ENCODE results near the gene TGFBR3L.

The TGFBR3L gene

DNA sequence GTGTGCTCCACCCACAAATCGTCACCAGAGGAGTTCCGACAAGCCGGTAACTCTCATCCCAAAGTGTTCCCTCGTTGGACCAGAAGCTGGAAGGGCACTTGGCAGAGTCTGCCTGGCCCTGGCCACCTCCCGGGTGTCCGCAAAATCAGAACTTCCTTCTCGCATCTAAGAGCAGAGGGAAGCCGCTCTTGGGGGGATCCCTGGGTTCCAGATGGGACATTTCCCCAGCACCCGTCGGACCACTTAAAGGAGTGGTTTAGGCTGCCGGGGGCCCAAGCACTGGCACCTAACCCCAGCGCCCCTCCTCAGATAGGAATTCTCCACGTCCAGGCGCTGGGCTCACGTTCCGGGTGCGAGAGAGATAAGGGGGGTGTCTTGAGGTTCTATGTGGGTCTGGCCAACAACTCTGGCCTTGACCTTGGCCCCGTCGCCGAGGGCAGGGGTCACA is 11.8 kb upstream of the TGFBR3L start:
- peak overlapping the region; percentile 89 for H3K4me3 ChIP-seq (ENCODE audit: low read length)
- no peaks in the 10 kb centered on the region for H3K27me3 ChIP-seq (ENCODE audit: control insufficient read depth, insufficient read depth, low read length)
- H3K4me1 ChIP-seq (ENCODE audit: control insufficient read depth, insufficient read depth, low read length), result peaks cover 16% of the 10 kb centered on the region
- peak overlapping the region; percentile 86 for H3K27ac ChIP-seq (ENCODE audit: low read depth, low read length)
- H3K36me3 ChIP-seq (ENCODE audit: control insufficient read depth, insufficient read depth, low read length), result no peaks in the 10 kb centered on the region
- peak overlapping the region; percentile 82 for H3K9ac ChIP-seq (ENCODE audit: low read length)

DNA sequence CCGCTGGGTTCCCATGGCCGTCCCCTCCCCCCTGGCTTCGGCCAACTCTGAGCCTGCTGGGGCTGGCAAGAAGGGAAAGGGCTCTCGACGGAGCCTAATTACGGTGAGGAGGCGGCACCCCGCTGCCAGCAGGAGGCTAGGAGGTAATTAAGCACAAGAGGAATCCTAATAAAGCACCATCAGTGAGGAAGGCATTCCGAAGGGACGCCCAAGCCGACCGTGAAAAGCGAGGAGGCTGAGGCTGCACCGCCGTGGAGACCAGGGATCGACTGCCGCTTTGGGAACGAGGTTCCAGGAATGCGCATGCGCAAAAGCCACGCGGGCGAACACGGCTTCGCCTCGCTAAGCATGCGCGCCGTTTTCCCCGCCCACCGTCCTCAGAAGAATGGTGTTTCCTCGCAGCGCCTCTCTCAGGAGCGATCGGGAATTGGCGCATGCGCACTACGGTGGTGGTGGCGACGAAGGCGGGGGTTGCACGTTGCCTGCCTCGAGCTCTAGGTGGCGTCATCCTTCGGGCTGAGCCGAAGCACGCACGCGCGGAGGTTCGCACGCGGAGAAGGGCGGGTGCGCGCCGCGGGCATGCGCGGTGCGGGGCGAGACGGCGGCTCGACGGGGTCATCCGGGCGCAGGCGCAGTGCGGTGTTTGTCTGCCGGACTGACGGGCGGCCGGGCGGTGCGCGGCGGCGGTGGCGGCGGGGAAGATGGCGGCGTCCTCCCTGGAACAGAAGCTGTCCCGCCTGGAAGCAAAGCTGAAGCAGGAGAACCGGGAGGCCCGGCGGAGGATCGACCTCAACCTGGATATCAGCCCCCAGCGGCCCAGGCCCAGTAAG is 11.2 kb upstream of the TGFBR3L start, which contains the start of gene MAP2K7:
MAP2K7 (plus strand) TSS at position 634 of the 830 bp plus-strand sequence; CDS start at position 702, 68 bp downstream.
- Histone ChIP-seq H3K27me3 (ENCODE audit: control insufficient read depth, insufficient read depth, low read length) (no peaks in the 10 kb centered on the region), H3K4me1 (ENCODE audit: control insufficient read depth, insufficient read depth, low read length) (peaks cover 16% of the 10 kb centered on the region), H3K9ac (ENCODE audit: low read length) (peak within 1 kb of the TSS; percentile 82), H3K27ac (ENCODE audit: low read depth, low read length) (peak within 1 kb of the TSS; percentile 86), H3K4me3 (ENCODE audit: low read length) (peak within 1 kb of the TSS; percentile 89), H3K36me3 (ENCODE audit: control insufficient read depth, insufficient read depth, low read length) (no peaks in the 10 kb centered on the region)

DNA sequence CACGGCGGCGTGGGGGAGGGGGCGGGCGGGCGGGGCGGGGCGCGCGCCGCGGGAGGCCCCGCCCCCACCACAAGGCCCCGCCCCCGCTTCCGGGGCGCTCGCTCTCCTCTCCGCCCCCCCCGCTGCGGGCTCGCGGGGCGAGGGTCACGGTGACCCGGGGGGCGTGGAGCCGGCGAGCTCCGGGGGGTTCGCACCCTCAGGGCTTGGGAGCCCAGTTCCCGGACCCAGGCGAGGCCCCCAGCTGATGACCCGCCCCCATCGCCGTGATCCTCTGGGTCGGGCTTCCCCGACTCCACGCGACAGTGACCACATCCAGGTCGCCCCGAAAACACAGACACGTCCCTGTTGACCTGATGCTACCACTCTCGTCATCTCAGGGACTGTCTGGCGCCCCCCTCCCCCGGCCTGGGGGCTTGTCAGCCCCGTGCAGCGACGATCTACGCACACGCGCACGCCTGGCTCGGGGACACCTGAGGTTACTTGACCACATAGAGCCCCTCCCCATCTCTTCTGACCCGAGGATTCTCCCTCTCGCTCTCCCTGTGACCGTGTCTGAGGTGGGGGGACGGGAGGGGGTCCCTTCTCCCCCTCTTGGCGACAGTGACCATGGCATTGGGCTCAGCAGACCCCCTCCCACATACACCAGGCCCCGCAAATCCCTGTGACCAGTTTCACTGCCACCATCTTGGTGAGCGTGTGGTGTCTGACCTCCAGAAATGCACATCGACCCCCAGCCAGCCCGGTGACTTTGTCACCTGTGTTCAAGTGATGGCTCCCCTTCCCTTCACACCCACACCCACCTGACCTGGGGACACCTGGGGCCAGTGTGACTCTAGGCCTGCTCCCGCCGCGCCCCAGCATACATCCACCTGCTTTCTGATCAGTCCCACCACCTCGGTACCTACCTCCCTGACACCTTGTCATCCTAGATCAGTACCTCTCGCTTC is 10.3 kb upstream of the TGFBR3L start:
- H3K4me1 ChIP-seq (ENCODE audit: control insufficient read depth, insufficient read depth, low read length), result peaks cover 16% of the 10 kb centered on the region
- H3K27ac ChIP-seq (ENCODE audit: low read depth, low read length), result peak overlapping the region; percentile 82
- peak overlapping the region; percentile 46 for H3K9ac ChIP-seq (ENCODE audit: low read length)
- H3K27me3 ChIP-seq (ENCODE audit: control insufficient read depth, insufficient read depth, low read length), result no peaks in the 10 kb centered on the region
- no peaks in the 10 kb centered on the region for H3K36me3 ChIP-seq (ENCODE audit: control insufficient read depth, insufficient read depth, low read length)
- H3K4me3 ChIP-seq (ENCODE audit: low read length), result peak overlapping the region; percentile 81

DNA sequence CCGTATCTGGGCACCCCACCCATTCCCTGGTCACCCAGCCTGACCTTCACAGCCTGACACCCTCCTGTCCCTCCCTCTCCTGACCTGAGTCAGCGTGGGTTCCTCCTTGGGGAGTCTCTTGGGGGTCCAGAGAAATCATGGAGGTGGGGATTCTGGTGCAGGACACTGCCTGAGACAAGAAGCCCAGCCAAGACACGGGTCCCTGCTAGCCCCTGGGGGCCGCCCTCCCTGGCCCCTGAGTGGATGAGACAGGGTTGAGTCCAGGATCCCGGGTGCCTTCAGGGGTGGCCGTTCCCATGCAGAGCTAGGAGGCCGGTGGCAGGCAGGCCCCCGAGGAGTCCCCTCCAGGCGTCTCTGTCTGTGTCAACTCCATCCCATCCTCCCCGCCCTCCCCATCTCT is 9.4 kb upstream of the TGFBR3L start:
- Histone ChIP-seq H3K9ac (ENCODE audit: low read length) (no peak overlapping the region), H3K4me3 (ENCODE audit: low read length) (peak overlapping the region; percentile 81)

DNA sequence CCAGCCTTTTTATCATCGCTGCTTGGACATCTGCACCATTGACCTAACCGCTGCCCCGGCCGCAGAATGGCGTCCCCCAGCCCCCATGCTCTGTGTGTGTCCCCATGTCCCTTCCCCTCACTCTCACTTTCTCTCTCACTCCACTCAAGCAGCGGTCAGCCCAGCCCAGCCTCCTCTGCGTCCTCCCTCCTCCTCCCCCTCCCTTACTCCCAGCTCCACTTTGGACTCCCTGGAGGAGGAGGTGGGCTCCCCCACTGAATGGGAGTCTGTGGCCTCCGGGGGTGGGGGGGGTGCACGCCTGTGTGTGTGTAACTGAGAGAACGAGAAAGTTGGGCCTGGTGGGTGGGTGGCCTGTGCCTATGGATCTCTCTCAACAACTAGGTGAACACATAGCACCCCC is 8.8 kb upstream of the TGFBR3L start:
- no peak overlapping the region for H3K9ac ChIP-seq (ENCODE audit: low read length)
- peaks cover 16% of the 10 kb centered on the region for H3K4me1 ChIP-seq (ENCODE audit: control insufficient read depth, insufficient read depth, low read length)
- no peak overlapping the region for H3K4me3 ChIP-seq (ENCODE audit: low read length)
- H3K27ac ChIP-seq (ENCODE audit: low read depth, low read length), result no peak overlapping the region
- no peaks in the 10 kb centered on the region for H3K27me3 ChIP-seq (ENCODE audit: control insufficient read depth, insufficient read depth, low read length)
- H3K36me3 ChIP-seq (ENCODE audit: control insufficient read depth, insufficient read depth, low read length), result peaks cover 6% of the 10 kb centered on the region

More for the DNA sequence above, 9.4 kb upstream of the TGFBR3L start:
- no peaks in the 10 kb centered on the region for H3K27me3 ChIP-seq (ENCODE audit: control insufficient read depth, insufficient read depth, low read length)
- H3K27ac ChIP-seq (ENCODE audit: low read depth, low read length), result no peak overlapping the region
- H3K36me3 ChIP-seq (ENCODE audit: control insufficient read depth, insufficient read depth, low read length), result peaks cover under 1% of the 10 kb centered on the region
- H3K4me1 ChIP-seq (ENCODE audit: control insufficient read depth, insufficient read depth, low read length), result peaks cover 16% of the 10 kb centered on the region

DNA sequence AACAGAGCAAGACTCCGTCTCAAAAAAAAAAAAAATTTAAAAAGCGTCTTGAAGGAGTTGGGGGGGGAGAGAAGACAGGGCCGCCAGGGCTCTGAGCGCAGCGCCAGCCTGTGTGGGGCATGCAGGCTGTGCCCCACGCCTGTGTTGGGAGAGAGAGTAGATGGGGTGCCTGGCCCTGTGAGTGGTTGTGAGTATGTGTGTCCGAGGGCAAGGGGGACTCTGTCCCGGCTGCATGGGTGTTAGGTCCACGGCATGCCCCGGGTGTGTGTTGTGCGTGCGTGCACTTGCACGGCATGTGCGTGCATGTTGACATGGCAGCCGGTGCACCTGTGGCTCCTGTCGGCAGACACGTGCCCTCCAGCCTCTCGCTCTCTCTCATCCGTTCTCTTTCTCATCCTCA is 7.5 kb upstream of the TGFBR3L start:
- H3K9ac ChIP-seq (ENCODE audit: low read length), result no peak overlapping the region
- H3K4me1 ChIP-seq (ENCODE audit: control insufficient read depth, insufficient read depth, low read length), result peaks cover 16% of the 10 kb centered on the region
- no peaks in the 10 kb centered on the region for H3K27me3 ChIP-seq (ENCODE audit: control insufficient read depth, insufficient read depth, low read length)
- H3K4me3 ChIP-seq (ENCODE audit: low read length), result no peak overlapping the region
- no peak overlapping the region for H3K27ac ChIP-seq (ENCODE audit: low read depth, low read length)
- H3K36me3 ChIP-seq (ENCODE audit: control insufficient read depth, insufficient read depth, low read length), result peaks cover 11% of the 10 kb centered on the region

DNA sequence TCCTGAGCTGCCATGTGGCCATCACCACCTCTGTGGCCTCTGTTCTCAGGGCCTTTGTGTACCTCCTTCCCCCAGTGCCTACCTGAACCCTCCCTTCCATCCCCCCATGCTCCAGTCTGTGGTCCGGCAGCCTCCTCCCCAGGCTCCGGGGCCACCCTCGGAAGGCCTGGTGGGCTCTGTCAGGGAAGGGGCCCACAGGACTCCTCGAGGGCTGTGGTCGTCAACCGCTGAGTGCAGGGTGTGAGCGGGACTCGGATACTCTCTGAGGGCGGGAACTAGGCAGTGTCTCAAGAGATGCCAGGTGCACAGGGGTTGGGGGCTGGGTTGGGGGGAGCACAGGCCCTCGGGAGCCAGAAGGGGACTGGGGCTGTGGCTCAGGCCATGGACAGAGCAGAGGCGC is 7.1 kb upstream of the TGFBR3L start:
- Histone ChIP-seq H3K27me3 (ENCODE audit: control insufficient read depth, insufficient read depth, low read length) (no peaks in the 10 kb centered on the region), H3K27ac (ENCODE audit: low read depth, low read length) (no peak overlapping the region), H3K9ac (ENCODE audit: low read length) (no peak overlapping the region), H3K36me3 (ENCODE audit: control insufficient read depth, insufficient read depth, low read length) (peaks cover 12% of the 10 kb centered on the region), H3K4me3 (ENCODE audit: low read length) (no peak overlapping the region), H3K4me1 (ENCODE audit: control insufficient read depth, insufficient read depth, low read length) (peaks cover 16% of the 10 kb centered on the region)

DNA sequence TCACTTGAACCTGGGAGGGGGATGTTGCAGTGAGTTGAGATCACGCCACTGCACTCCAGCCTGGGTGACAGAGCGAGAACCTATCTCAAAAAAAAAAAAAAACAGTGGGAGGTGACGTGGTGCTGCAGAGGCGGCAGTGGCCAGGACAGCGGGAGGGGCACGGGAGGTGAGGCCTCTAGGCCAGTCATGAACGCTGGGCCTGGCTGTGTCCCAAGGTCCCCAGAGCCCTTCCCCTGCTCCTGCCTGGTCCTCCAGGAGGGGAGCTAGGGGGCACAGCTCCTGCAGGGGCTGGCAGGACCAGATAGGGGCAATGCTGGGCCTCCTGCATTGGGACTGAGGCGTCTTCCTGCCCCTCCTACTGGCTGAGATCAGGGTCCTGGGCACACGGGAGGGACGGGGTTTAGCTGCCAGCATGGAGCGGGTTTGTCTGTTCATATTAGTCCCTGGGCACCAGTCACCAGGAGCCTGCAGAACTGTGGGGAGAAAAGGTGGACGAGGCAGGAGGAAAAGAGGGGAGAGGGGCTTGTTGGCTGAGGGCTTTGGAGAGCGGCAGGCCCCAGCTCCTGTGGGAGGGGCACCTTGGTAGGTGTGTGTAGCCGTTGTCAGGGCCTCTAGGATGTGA is 6.4 kb upstream of the TGFBR3L start:
- H3K27me3 ChIP-seq (ENCODE audit: control insufficient read depth, insufficient read depth, low read length), result peaks cover 2% of the 10 kb centered on the region
- no peak overlapping the region for H3K9ac ChIP-seq (ENCODE audit: low read length)
- peaks cover 11% of the 10 kb centered on the region for H3K4me1 ChIP-seq (ENCODE audit: control insufficient read depth, insufficient read depth, low read length)
- H3K27ac ChIP-seq (ENCODE audit: low read depth, low read length), result no peak overlapping the region
- no peak overlapping the region for H3K4me3 ChIP-seq (ENCODE audit: low read length)
- H3K36me3 ChIP-seq (ENCODE audit: control insufficient read depth, insufficient read depth, low read length), result peaks cover 15% of the 10 kb centered on the region

DNA sequence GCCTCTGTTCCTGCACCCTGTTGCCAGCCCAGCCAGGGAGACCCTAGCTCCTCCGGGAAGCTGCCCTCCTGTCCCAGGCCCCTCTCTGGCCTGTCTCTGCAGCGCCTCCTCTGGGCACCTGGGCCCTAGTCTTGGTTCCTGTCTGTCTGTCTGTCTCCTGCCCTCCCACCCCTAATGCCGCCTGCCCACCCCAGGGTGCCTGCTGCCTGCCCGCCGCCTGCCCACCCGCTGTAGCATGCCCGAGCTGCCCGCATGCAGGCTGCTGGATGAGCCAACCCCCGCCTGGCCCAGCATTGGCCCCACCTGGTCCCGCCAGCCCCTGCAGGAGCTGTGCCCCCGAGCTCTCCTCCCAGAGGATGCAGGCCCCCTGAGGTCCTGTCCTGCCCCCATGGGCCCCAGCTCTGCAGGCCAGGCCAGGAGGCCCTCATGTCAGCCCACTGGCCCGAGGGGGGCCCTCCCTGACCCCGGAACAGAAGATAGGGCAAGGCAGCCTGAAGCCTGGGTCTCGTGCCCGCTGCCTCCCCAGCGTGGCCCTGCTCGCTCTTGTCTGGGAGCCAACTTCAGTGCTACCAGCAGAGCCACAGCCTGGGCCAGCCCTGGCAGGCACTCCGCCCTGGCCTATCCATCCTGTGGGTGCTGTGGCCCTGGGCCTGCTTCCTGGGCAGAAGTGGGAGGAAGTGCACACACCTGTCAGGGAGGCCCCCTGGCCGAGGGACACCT is 5.7 kb upstream of the TGFBR3L start:
- H3K27me3 ChIP-seq (ENCODE audit: control insufficient read depth, insufficient read depth, low read length), result peaks cover 2% of the 10 kb centered on the region
- no peak overlapping the region for H3K9ac ChIP-seq (ENCODE audit: low read length)
- H3K4me1 ChIP-seq (ENCODE audit: control insufficient read depth, insufficient read depth, low read length), result peaks cover 10% of the 10 kb centered on the region
- no peak overlapping the region for H3K27ac ChIP-seq (ENCODE audit: low read depth, low read length)
- peaks cover 15% of the 10 kb centered on the region for H3K36me3 ChIP-seq (ENCODE audit: control insufficient read depth, insufficient read depth, low read length)
- H3K4me3 ChIP-seq (ENCODE audit: low read length), result no peak overlapping the region

DNA sequence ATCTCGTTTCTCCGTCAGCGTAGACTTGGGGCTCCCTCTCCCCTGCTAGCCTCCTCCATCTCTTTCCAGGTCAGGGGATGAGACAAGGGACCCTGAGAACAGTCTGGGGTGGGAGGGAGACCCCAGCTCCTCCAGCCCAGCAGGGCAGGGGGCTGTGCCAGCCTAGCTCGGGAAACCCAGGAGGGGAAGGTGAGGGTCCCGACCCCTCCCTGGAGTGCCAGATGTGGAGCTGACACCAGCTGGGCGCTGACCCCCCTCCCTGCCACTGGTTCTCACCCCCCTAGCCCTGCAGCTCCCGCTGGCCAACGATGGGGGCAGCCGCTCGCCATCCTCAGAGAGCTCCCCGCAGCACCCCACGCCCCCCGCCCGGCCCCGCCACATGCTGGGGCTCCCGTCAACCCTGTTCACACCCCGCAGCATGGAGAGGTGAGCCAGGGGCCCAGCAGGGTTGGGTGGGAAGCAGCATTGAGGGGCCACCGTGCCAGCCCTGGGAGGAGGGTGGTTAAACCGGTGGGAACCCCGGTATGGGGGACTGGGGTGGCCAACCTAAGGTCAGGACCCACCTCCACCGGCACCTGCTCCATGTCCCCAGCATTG is 5.1 kb upstream of the TGFBR3L start:
- peaks cover 9% of the 10 kb centered on the region for H3K4me1 ChIP-seq (ENCODE audit: control insufficient read depth, insufficient read depth, low read length)
- no peak overlapping the region for H3K27ac ChIP-seq (ENCODE audit: low read depth, low read length)
- no peak overlapping the region for H3K9ac ChIP-seq (ENCODE audit: low read length)
- H3K36me3 ChIP-seq (ENCODE audit: control insufficient read depth, insufficient read depth, low read length), result peaks cover 15% of the 10 kb centered on the region
- H3K4me3 ChIP-seq (ENCODE audit: low read length), result no peak overlapping the region
- H3K27me3 ChIP-seq (ENCODE audit: control insufficient read depth, insufficient read depth, low read length), result peaks cover 2% of the 10 kb centered on the region

DNA sequence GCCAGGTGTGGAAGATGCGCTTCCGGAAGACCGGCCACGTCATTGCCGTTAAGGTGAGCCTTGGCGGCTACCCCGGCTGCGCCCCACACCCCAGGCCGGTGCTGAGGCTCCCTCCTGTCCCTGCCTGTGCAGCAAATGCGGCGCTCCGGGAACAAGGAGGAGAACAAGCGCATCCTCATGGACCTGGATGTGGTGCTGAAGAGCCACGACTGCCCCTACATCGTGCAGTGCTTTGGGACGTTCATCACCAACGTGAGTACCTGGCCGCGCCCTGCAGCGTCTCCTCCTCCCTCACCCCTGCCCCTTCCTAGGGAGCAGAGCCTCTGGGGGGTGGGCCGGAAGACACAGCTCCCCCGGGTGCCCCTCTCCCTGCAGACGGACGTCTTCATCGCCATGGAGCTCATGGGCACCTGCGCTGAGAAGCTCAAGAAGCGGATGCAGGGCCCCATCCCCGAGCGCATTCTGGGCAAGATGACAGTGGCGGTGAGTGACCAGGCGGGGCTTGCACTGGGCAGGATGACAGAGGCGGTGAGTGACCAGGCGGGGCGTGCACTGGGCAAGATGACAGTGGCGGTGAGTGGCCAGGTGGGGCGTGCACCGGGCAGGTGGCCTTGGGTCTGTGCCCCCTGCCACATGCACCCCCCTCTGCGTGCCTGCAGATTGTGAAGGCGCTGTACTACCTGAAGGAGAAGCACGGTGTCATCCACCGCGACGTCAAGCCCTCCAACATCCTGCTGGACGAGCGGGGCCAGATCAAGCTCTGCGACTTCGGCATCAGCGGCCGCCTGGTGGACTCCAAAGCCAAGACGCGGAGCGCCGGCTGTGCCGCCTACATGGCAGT is 4.1 kb upstream of the TGFBR3L start:
- Histone ChIP-seq H3K36me3 (ENCODE audit: control insufficient read depth, insufficient read depth, low read length) (peaks cover 15% of the 10 kb centered on the region), H3K27me3 (ENCODE audit: control insufficient read depth, insufficient read depth, low read length) (peaks cover 6% of the 10 kb centered on the region)

More for the DNA sequence above, 4.1 kb upstream of the TGFBR3L start:
- Histone ChIP-seq H3K27ac (ENCODE audit: low read depth, low read length) (no peak overlapping the region), H3K4me3 (ENCODE audit: low read length) (no peak overlapping the region), H3K4me1 (ENCODE audit: control insufficient read depth, insufficient read depth, low read length) (no peaks in the 10 kb centered on the region), H3K9ac (ENCODE audit: low read length) (no peak overlapping the region)
